PC-9 (cell line): ENCODE measurements around the gene CEACAM18. TPM values are rescaled to one million over a fixed set of nuclear protein-coding genes. Genes with fewer than 3 reads are reported as not detected.

Experiments used
- BruUV-seq: library from RNA; stranded (reverse); fragments of 400-500 nt; replicated peaks from 2 replicates; lab custom pipeline; 2021; lab: Mats Ljungman, UMichigan
- CTCF ChIA-PET: fragments of 300-600 bp; sonication (Branson Sonifier 250); formaldehyde crosslinking; loops from one replicate; lab custom pipeline; 2022; ENCODE audit warnings: antibody characterized with exemption; lab: Charles Lee
- POLR2A ChIA-PET: fragments of 300-600 bp; sonication (Branson Sonifier 250); formaldehyde crosslinking; loops from one replicate; lab custom pipeline; 2022; ENCODE audit warnings: antibody characterized with exemption; ENCODE audit not compliant: unreplicated experiment; lab: Charles Lee
- DNase-seq, 2 experiments: peaks; one replicate each; pipeline versions ENCODE4 v3.0.0 to v3.0.0-alpha.2; 2015 to 2022; ENCODE audit warnings: mixed read lengths in 1 of 2
- H2AFZ ChIP-seq: fragments of 200-600 bp; sonication (generic); 2 replicates; pipeline ENCODE4 v1.8.1; 2017; ENCODE audit warnings: antibody characterized with exemption
- H3F3A ChIP-seq: fragments of 200-600 bp; sonication (generic); 2 replicates; pipeline ENCODE4 v1.8.1; 2017; ENCODE audit warnings: antibody characterized with exemption, mild to moderate bottlenecking, low read depth; ENCODE audit not compliant: insufficient read depth
- H3K27ac ChIP-seq: fragments of 200-600 bp; sonication (generic); 2 replicates; pipeline ENCODE4 v1.6.1; 2016; ENCODE audit warnings: mixed run types
- H3K27me3 ChIP-seq: fragments of 200-600 bp; sonication (generic); 2 replicates; pipeline ENCODE4 v1.6.1; 2016; ENCODE audit warnings: low read depth, mixed run types; ENCODE audit not compliant: insufficient read depth
- H3K36me3 ChIP-seq: fragments of 200-600 bp; sonication (generic); 2 replicates; pipeline ENCODE4 v1.6.1; 2016; ENCODE audit warnings: low read depth, mixed run types
- H3K4me1 ChIP-seq: fragments of 200-600 bp; sonication (generic); replicated peaks from 2 replicates; pipeline ENCODE4 v1.6.1; 2016; ENCODE audit warnings: mixed run types; ENCODE audit not compliant: insufficient read depth
- H3K4me2 ChIP-seq: fragments of 200-600 bp; sonication (generic); 2 replicates; pipeline ENCODE4 v1.6.1; 2017; ENCODE audit warnings: mixed run types
- H3K4me3 ChIP-seq: fragments of 200-600 bp; sonication (generic); 2 replicates; pipeline ENCODE4 v1.6.1; 2016; ENCODE audit warnings: mixed run types
- H3K79me2 ChIP-seq: fragments of 200-600 bp; sonication (generic); 2 replicates; pipeline ENCODE4 v1.6.1; 2017; ENCODE audit warnings: low read depth, mixed run types
- H3K9me2 ChIP-seq: fragments of 200-600 bp; sonication (generic); 2 replicates; pipeline ENCODE4 v1.8.1; 2017; ENCODE audit warnings: mild to moderate bottlenecking; ENCODE audit not compliant: insufficient read depth
- H3K9me3 ChIP-seq: fragments of 200-600 bp; sonication (generic); 2 replicates; pipeline ENCODE4 v1.8.1; 2016; ENCODE audit warnings: low read depth; ENCODE audit not compliant: insufficient read depth
- H4K20me1 ChIP-seq: fragments of 200-600 bp; sonication (generic); 2 replicates; pipeline ENCODE4 v1.8.1; 2017; ENCODE audit not compliant: insufficient read depth
- EZH2 ChIP-seq: fragments of 200-600 bp; sonication (generic); IDR thresholded peaks from 2 replicates; pipeline ENCODE4 v1.8.0; 2017; ENCODE audit warnings: antibody characterized with exemption, low read depth
- intact Hi-C: fragments of 100-400 bp; cut with micrococcal nuclease; formaldehyde crosslinking; loops from one replicate; pipeline ENCODE4 v1.10.0; 2022; ENCODE audit not compliant: unreplicated experiment
- total RNA-seq: library from RNA; stranded (reverse); gene quantifications from 2 replicates; pipeline ENCODE4 v1.2.3, GENCODE V29; 2021
- TF ChIP-seq, protein P1 (sequence below): fragments of 200-600 bp; sonication (generic); conservative IDR thresholded peaks from 2 replicates; pipeline ENCODE4 v1.6.1; 2017; ENCODE audit warnings: mixed run types, antibody characterized with exemption, mild to moderate bottlenecking, moderate library complexity

The CEACAM18 gene
- total RNA-seq, 1 experiment from 2014 or later: not detected

DNA sequence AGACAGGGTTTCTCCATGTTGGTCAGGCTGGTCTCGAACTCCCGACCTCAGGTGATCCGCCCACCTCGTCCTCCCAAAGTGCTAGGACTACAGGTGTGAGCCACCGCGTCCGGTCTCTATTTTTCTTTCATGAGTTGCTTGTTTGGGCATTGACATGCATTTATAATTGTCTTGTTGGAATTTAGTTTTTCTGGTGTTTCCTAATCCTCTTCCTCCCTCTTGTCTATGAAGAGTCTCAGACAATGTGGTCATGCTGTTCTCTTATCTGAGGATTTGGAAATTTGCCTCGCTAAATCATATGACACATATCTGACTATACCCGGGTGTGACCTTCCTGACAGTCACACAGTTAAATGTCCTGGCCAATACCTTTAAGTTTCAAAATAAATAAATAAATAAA lies 7.4 kb upstream of the CEACAM18 start:
- no peaks in the 10 kb centered on the region for H3K4me1 ChIP-seq
- no peak for DNase-seq
- no peak overlapping the region for H3K27ac ChIP-seq
- H2AFZ ChIP-seq: no peak overlapping the region
- no peaks in the 10 kb centered on the region for H3K36me3 ChIP-seq
- BruUV-seq: no TSS peak
- no peaks in the 10 kb centered on the region for H3K9me3 ChIP-seq
- TF ChIP-seq, protein P1, sequence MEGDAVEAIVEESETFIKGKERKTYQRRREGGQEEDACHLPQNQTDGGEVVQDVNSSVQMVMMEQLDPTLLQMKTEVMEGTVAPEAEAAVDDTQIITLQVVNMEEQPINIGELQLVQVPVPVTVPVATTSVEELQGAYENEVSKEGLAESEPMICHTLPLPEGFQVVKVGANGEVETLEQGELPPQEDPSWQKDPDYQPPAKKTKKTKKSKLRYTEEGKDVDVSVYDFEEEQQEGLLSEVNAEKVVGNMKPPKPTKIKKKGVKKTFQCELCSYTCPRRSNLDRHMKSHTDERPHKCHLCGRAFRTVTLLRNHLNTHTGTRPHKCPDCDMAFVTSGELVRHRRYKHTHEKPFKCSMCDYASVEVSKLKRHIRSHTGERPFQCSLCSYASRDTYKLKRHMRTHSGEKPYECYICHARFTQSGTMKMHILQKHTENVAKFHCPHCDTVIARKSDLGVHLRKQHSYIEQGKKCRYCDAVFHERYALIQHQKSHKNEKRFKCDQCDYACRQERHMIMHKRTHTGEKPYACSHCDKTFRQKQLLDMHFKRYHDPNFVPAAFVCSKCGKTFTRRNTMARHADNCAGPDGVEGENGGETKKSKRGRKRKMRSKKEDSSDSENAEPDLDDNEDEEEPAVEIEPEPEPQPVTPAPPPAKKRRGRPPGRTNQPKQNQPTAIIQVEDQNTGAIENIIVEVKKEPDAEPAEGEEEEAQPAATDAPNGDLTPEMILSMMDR: no peak
- no peak for TF ChIP-seq EZH2
- H3F3A ChIP-seq: no peaks in the 10 kb centered on the region
- no peaks in the 10 kb centered on the region for H3K79me2 ChIP-seq
- no peaks in the 10 kb centered on the region for H4K20me1 ChIP-seq
- ChIA-PET POLR2A (no interaction called here), CTCF (interaction anchor here (1.2 kb wide), 1 partner anchor 307 kb away, joined by 3 read pairs; no protein-coding TSS in a partner anchor)
- intact Hi-C loops: no loop called here
- no peak overlapping the region for H3K4me2 ChIP-seq
- no peaks in the 10 kb centered on the region for H3K9me2 ChIP-seq
- no peak overlapping the region for H3K4me3 ChIP-seq
- peaks cover 24% of the 10 kb centered on the region for H3K27me3 ChIP-seq

DNA sequence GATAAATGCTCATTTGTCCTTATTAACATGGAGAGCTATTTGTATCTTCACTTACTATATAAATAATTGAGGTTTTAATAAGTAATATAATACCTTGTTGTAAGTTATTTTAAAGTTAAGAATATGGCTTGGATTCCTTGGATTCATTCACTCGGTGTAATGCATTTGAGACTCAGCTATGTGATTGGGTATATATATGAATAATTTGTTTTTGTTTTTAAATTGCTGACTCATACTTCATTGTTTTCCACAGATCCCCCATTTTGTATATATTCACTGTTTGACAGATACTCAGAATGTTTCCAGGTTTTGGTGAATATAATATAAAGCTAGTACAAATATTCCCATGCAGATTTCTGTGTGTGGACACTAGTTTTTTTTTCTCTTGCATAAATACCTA lies 6.8 kb upstream of the CEACAM18 start:
- Histone ChIP-seq H3K79me2 (no peaks in the 10 kb centered on the region), H2AFZ (no peak overlapping the region), H3K4me2 (no peak overlapping the region)

GRCh38 chr19:51472607-51473006 lies 5.7 kb upstream of the CEACAM18 start:
- Histone ChIP-seq H3K79me2 (no peaks in the 10 kb centered on the region), H3K9me3 (no peaks in the 10 kb centered on the region), H3K27me3 (peaks cover 21% of the 10 kb centered on the region; the same call in 1 of the 2 replicates), H3F3A (no peaks in the 10 kb centered on the region), H3K36me3 (no peaks in the 10 kb centered on the region), H3K4me3 (no peak overlapping the region), H3K4me1 (no peaks in the 10 kb centered on the region), H3K9me2 (no peaks in the 10 kb centered on the region), H2AFZ (no peak overlapping the region), H3K4me2 (no peak overlapping the region), H3K27ac (no peak overlapping the region), H4K20me1 (no peaks in the 10 kb centered on the region)
- POLR2A ChIA-PET: no interaction called here
- CTCF ChIA-PET: interaction anchor here (0.6 to 2.7 kb wide), 2 partner anchors 184 to 342 kb away, joined by 3 to 12 read pairs; no protein-coding TSS in a partner anchor
- no TSS peak for BruUV-seq
- intact Hi-C loops: loop anchor here (1.0 to 2.0 kb wide), 2 partner anchors 185 to 304 kb away; no protein-coding TSS in a partner anchor
- no peak for TF ChIP-seq EZH2
- TF ChIP-seq, protein P1: no peak
- DNase-seq: no peak

More for the DNA sequence above, 6.8 kb upstream of the CEACAM18 start:
- intact Hi-C loops: no loop called here
- Histone ChIP-seq H3K4me3 (no peak overlapping the region), H3F3A (no peaks in the 10 kb centered on the region), H3K27ac (no peak overlapping the region), H3K4me1 (no peaks in the 10 kb centered on the region), H3K27me3 (peaks cover 24% of the 10 kb centered on the region), H3K9me3 (no peaks in the 10 kb centered on the region), H3K36me3 (no peaks in the 10 kb centered on the region), H3K9me2 (no peaks in the 10 kb centered on the region), H4K20me1 (no peaks in the 10 kb centered on the region)
- DNase-seq: no peak
- TF ChIP-seq EZH2: no peak
- TF ChIP-seq, protein P1: no peak
- no TSS peak for BruUV-seq
- ChIA-PET POLR2A (no interaction called here), CTCF (interaction anchor here (1.2 to 2.7 kb wide), 2 partner anchors 186 to 307 kb away, joined by 3 to 12 read pairs; no protein-coding TSS in a partner anchor)
